HepG2 (cell line): ENCODE data around the gene DNAJC13. TPM values are rescaled to one million over a fixed set of nuclear protein-coding genes. Genes with fewer than 3 reads are reported as not detected.
A peak's percentile ranks its signal among the peaks of the same experiment; 100 is the strongest.

Source experiments
- ATAC-seq: fragments of 200-7000 bp; cut with Tn5 transposase; 3 replicates; pipeline ENCODE4 v1.9.1; 2020; ENCODE audit warnings: mild to moderate bottlenecking, moderate library complexity
- BruUV-seq: library from RNA; stranded (reverse); fragments of 400-500 nt; replicated peaks from 2 replicates; lab custom pipeline; 2021; lab: Mats Ljungman, UMichigan
- CTCF ChIA-PET: fragments of 300-600 bp; formaldehyde crosslinking; extraction: SDS; loops from one replicate; lab custom pipeline; 2021; ENCODE audit warnings: low total read pairs, inconsistent platforms, low intra/inter-chr PET ratio; lab: Yijun Ruan, JAX
- POLR2A ChIA-PET: fragments of 350-600 bp; sonication (Branson Sonifier 250); formaldehyde crosslinking; loops from one replicate; lab custom pipeline; 2020; ENCODE audit warnings: antibody characterized with exemption, inconsistent platforms; lab: Yijun Ruan, JAX
- DNase-seq: peaks from one replicate; pipeline ENCODE4 v3.0.0-alpha.2; 2015; ENCODE audit warnings: low spot score
- FAIRE-seq: peaks from 3 replicates; lab custom pipeline; 2011; peaks lifted over from hg19 to GRCh38; lab: Jason Lieb, UNC
- H2AFZ ChIP-seq: one replicate; pipeline ENCODE4 v1.6.1; 2011; ENCODE audit warnings: low read length, inconsistent platforms
- H3K27ac ChIP-seq: fragments of 300-600 bp; 3 replicates; pipeline ENCODE4 v1.8.0; 2011; ENCODE audit warnings: mixed run types, mild to moderate bottlenecking, mixed read lengths, low read length, inconsistent platforms; ENCODE audit not compliant: insufficient read depth; ENCODE audit errors: extremely low read length
- H3K27me3 ChIP-seq, 2 experiments: fragments of 200-600 bp in 1 of 2; 2 replicates in 1 of 2; 3 replicates in 1 of 2; pipeline versions ENCODE4 v1.6.0 to v1.8.0; 2011; ENCODE audit warnings: low read length in 2 of 2, mild to moderate bottlenecking in 2 of 2, moderate library complexity in 2 of 2, inconsistent platforms in 1 of 2; ENCODE audit not compliant: insufficient read depth in 2 of 2, control insufficient read depth in 1 of 2
- H3K36me3 ChIP-seq, 2 experiments: fragments of 200-600 bp in 1 of 2; replicated peaks in 1 of 2; 2 replicates in 1 of 2; 3 replicates in 1 of 2; pipeline versions ENCODE4 v1.5.1 to v1.8.0; 2011; ENCODE audit warnings: low read length in 2 of 2, inconsistent platforms in 1 of 2; ENCODE audit not compliant: insufficient read depth in 2 of 2, control insufficient read depth in 1 of 2
- H3K4me1 ChIP-seq: 2 replicates; pipeline ENCODE4 v1.5.1; 2012; ENCODE audit warnings: low read length, inconsistent platforms; ENCODE audit not compliant: insufficient read depth
- H3K4me2 ChIP-seq: 2 replicates; pipeline ENCODE4 v1.6.0; 2011; ENCODE audit warnings: low read depth, low read length, inconsistent platforms
- H3K4me3 ChIP-seq, 3 experiments: fragments of 200-600 bp in 1 of 3; sonication (generic), shearing (Covaris generic) in 1 of 3; replicated peaks in 1 of 3; 2 replicates each; pipeline ENCODE4 v1.5.1; 2011 to 2016; ENCODE audit warnings: low read length in 3 of 3, inconsistent platforms in 2 of 3, low read depth in 2 of 3, mild to moderate bottlenecking in 2 of 3, control low read depth in 1 of 3, mixed read lengths in 1 of 3; ENCODE audit not compliant: insufficient read depth in 1 of 3
- H3K79me2 ChIP-seq: one replicate; pipeline ENCODE4 v1.6.1; 2011; ENCODE audit warnings: low read length, inconsistent platforms; ENCODE audit not compliant: insufficient read depth
- H3K9ac ChIP-seq: 2 replicates; pipeline ENCODE4 v1.6.0; 2011; ENCODE audit warnings: mild to moderate bottlenecking, low read depth, low read length, inconsistent platforms; ENCODE audit not compliant: insufficient read depth
- H3K9me3 ChIP-seq: 2 replicates; pipeline ENCODE4 v1.5.1; 2012; ENCODE audit warnings: mild to moderate bottlenecking, low read length
- H4K20me1 ChIP-seq: 2 replicates; pipeline ENCODE4 v1.6.0; 2011; ENCODE audit warnings: inconsistent platforms, mild to moderate bottlenecking, low read length, moderate library complexity; ENCODE audit not compliant: insufficient read depth
- CENPX ChIP-seq: sonication (generic); formaldehyde crosslinking; IDR thresholded peaks from 2 replicates; pipeline ENCODE4 v1.9.0; 2021; ENCODE audit warnings: mild to moderate bottlenecking, missing genetic modification reagents, moderate library complexity
- CREM ChIP-seq, 2 experiments: sonication (generic) in 1 of 2; formaldehyde crosslinking in 1 of 2; IDR thresholded peaks; 2 replicates each; pipeline versions ENCODE4 v1.4.0 to v1.6.1; 2016 to 2020; ENCODE audit warnings: antibody characterized with exemption in 1 of 2, mild to moderate bottlenecking in 1 of 2, missing genetic modification reagents in 1 of 2
- IRF2 ChIP-seq: IDR thresholded peaks from 2 replicates; pipeline ENCODE4 v1.6.1; 2018; ENCODE audit warnings: missing genetic modification reagents, missing compliant biosample characterization
- KLF15 ChIP-seq: sonication (generic); formaldehyde crosslinking; IDR thresholded peaks from 2 replicates; pipeline ENCODE4 v1.8.1; 2023; ENCODE audit warnings: borderline replicate concordance, mild to moderate bottlenecking, inconsistent platforms, missing genetic modification reagents, mixed read lengths
- ZFP36L1 ChIP-seq: sonication (generic); formaldehyde crosslinking; IDR thresholded peaks from 2 replicates; pipeline ENCODE4 v1.8.0; 2022; ENCODE audit warnings: mild to moderate bottlenecking, missing genetic modification reagents, moderate library complexity
- ZNF160 ChIP-seq: sonication (generic); formaldehyde crosslinking; IDR thresholded peaks from 2 replicates; pipeline ENCODE4 v1.8.0; 2022; ENCODE audit warnings: mild to moderate bottlenecking, inconsistent platforms, missing genetic modification reagents
- ZNF33A ChIP-seq: sonication (generic); formaldehyde crosslinking; IDR thresholded peaks from 2 replicates; pipeline ENCODE4 v1.5.1; 2020; ENCODE audit warnings: missing genetic modification reagents, mild to moderate bottlenecking, moderate library complexity, borderline replicate concordance
- ZNF713 ChIP-seq: sonication (generic); formaldehyde crosslinking; IDR thresholded peaks from 2 replicates; pipeline ENCODE4 v1.4.0; 2020; ENCODE audit warnings: mild to moderate bottlenecking, missing genetic modification reagents
- WGBS: methylation state at CpG from one replicate; pipeline ENCODE4 v1.1.6; 2017; ENCODE audit warnings: low lambda C conversion rate; 5-methylcytosine and 5-hydroxymethylcytosine counted together
- in situ Hi-C: cut with HindIII; loops from 2 replicates; pipeline ENCODE4 v1.10.0; 2017; ENCODE audit warnings: low pct_unique_long_range_greater_than_20kb; ENCODE audit not compliant: extremely low pct_ligation_motif_present
- intact Hi-C: fragments of 100-400 bp; cut with micrococcal nuclease; formaldehyde crosslinking; loops from one replicate; pipeline ENCODE4 v1.10.0; 2022; ENCODE audit not compliant: unreplicated experiment
- polyA plus RNA-seq, 8 experiments: library from polyadenylated mRNA; depleted of rRNA in 3 of 8; stranded (reverse) in 7 of 8; unstranded in 1 of 8; fragments of >200 nt; fragmentation: Illumina TruSeq in 4 of 8; extraction: Trizol in 4 of 8; gene quantifications; 2 replicates each; pipeline versions ENCODE4 v1.2.1 to v1.2.3, GENCODE V29; 2011 to 2016; ENCODE audit warnings: low read depth in 4 of 8, missing spikeins in 1 of 8, mixed read lengths in 1 of 8; ENCODE audit not compliant: insufficient read depth in 1 of 8
- total RNA-seq, 5 experiments: library from RNA; depleted of rRNA; stranded (reverse); fragments of >200 nt; fragmentation: Illumina TruSeq; extraction: Trizol; gene quantifications; 2 replicates each; pipeline ENCODE4 v1.2.3, GENCODE V29; 2016; ENCODE audit warnings: low read depth in 1 of 5
- TF ChIP-seq, protein P1 (sequence below): IDR thresholded peaks from 2 replicates; pipeline ENCODE4 v1.6.1; 2016; ENCODE audit warnings: missing biosample characterization, missing genetic modification reagents, low read depth

The DNAJC13 gene
- total and polyA plus RNA-seq, 2 of the 13 experiments (the other 11 are each of a cell fraction or from before 2014, with no cell fraction given) = 9.1 to 26.2 TPM

DNA sequence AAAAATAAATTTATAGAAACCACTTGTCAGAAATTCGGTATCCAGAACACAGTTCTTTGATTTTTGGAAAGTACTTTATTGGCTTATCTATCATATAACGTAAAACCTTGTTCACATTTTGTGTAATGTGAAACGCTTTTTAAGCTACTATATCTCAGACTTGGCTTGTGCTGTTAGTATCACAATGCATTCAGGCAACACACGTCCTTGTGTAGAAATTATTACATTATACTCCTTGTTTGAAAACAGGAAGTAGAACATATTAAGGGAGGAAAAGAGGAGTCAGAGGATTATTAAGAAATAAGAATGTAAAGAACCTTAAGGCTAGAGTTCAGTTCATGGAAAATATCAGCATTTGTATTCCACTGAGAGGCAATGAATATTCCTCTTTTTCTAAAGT is 1.6 kb downstream of the DNAJC13 start:
- intact Hi-C loops = no loop called here
- ATAC-seq (no peak), FAIRE-seq (no peak), DNase-seq (no peak)
- Histone ChIP-seq H3K27me3 (no peaks in the 10 kb centered on the region; a peak in 2 of 5 replicates), H4K20me1 (no peaks in the 10 kb centered on the region), H3K36me3 (no peaks in the 10 kb centered on the region), H3K4me1 (peaks cover 50% of the 10 kb centered on the region), H3K9ac (peak overlapping the region; percentile 95), H3K79me2 (peaks cover 41% of the 10 kb centered on the region), H3K27ac (peak overlapping the region; percentile 80), H3K4me2 (peak overlapping the region; percentile 71), H3K4me3 (peak overlapping the region; percentile 77 to 99 (median 98); a peak in 5 of 6 replicates), H3K9me3 (no peaks in the 10 kb centered on the region), H2AFZ (no peak overlapping the region)
- no peak for TF ChIP-seq IRF2 (CRISPR knock-in tag)
- TF ChIP-seq ZFP36L1 = no peak
- TF ChIP-seq CREM (IDR thresholded peaks at IDR 0.05) = no peak
- TF ChIP-seq CREM (CRISPR knock-in tag; IDR thresholded peaks at IDR 0.05) = no peak
- TF ChIP-seq ZNF713 = no peak
- TF ChIP-seq ZNF33A = no peak
- no peak for TF ChIP-seq CENPX (CRISPR knock-in tag)
- no peak for TF ChIP-seq KLF15 (CRISPR knock-in tag)
- no peak for TF ChIP-seq ZNF160 (CRISPR knock-in tag)
- TF ChIP-seq, protein P1, sequence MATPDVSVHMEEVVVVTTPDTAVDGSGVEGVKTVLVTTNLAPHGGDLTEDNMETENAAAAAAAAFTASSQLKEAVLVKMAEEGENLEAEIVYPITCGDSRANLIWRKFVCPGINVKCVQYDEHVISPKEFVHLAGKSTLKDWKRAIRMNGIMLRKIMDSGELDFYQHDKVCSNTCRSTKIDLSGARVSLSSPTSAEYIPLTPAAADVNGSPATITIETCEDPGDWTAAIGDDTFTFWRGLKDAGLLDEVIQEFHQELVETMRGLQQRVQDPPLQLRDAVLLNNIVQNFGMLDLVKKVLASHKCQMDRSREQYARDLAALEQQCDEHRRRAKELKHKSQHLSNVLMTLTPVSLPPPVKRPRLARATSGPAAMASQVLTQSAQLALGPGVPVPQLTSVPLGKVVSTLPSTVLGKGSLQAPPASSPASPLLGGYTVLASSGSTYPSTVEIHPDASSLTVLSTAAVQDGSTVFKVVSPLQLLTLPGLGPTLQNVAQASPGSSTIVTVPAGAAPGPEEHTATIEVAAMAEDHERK (CRISPR knock-in tag) = no peak
- no TSS peak for BruUV-seq
- in situ Hi-C loops = no loop called here
- CTCF ChIA-PET = no interaction called here
- WGBS = 21% methylated on average over 4 of the region's 4 CpGs
- POLR2A ChIA-PET = no interaction called here
